Measurements from ENCODE around the gene KNSTRN. TPM values are rescaled to one million over a fixed set of nuclear protein-coding genes. Genes with fewer than 3 reads are reported as not detected.

KNSTRN gene
- total RNA-seq, 4 donors from 2014 or later: 5.8 to 16.0 (median 11.9) TPM

GRCh38 chr15:40437752-40438687 lies 55.5 kb downstream of the KNSTRN start:
- TF ChIP-seq, protein P1, sequence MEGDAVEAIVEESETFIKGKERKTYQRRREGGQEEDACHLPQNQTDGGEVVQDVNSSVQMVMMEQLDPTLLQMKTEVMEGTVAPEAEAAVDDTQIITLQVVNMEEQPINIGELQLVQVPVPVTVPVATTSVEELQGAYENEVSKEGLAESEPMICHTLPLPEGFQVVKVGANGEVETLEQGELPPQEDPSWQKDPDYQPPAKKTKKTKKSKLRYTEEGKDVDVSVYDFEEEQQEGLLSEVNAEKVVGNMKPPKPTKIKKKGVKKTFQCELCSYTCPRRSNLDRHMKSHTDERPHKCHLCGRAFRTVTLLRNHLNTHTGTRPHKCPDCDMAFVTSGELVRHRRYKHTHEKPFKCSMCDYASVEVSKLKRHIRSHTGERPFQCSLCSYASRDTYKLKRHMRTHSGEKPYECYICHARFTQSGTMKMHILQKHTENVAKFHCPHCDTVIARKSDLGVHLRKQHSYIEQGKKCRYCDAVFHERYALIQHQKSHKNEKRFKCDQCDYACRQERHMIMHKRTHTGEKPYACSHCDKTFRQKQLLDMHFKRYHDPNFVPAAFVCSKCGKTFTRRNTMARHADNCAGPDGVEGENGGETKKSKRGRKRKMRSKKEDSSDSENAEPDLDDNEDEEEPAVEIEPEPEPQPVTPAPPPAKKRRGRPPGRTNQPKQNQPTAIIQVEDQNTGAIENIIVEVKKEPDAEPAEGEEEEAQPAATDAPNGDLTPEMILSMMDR (IDR thresholded peaks at IDR 0.05): no peak
- DNase-seq (ENCODE audit: low spot score) (no peak), ATAC-seq (ENCODE audit: low FRiP score) (no peak)

GRCh38 chr15:40438712-40439111 lies 56.2 kb downstream of the KNSTRN start:
- TF ChIP-seq, protein P1 (IDR thresholded peaks at IDR 0.05): no peak
- ATAC-seq (ENCODE audit: low FRiP score): no peak

GRCh38 chr15:40439461-40439959 lies 57.0 kb downstream of the KNSTRN start:
- ATAC-seq (ENCODE audit: low FRiP score): no peak
- TF ChIP-seq, protein P1 (IDR thresholded peaks at IDR 0.05): no peak
- no peak for DNase-seq (ENCODE audit: low spot score)

More at GRCh38 chr15:40438712-40439111, 56.2 kb downstream of the KNSTRN start:
- DNase-seq (ENCODE audit: low spot score): no peak

DNA sequence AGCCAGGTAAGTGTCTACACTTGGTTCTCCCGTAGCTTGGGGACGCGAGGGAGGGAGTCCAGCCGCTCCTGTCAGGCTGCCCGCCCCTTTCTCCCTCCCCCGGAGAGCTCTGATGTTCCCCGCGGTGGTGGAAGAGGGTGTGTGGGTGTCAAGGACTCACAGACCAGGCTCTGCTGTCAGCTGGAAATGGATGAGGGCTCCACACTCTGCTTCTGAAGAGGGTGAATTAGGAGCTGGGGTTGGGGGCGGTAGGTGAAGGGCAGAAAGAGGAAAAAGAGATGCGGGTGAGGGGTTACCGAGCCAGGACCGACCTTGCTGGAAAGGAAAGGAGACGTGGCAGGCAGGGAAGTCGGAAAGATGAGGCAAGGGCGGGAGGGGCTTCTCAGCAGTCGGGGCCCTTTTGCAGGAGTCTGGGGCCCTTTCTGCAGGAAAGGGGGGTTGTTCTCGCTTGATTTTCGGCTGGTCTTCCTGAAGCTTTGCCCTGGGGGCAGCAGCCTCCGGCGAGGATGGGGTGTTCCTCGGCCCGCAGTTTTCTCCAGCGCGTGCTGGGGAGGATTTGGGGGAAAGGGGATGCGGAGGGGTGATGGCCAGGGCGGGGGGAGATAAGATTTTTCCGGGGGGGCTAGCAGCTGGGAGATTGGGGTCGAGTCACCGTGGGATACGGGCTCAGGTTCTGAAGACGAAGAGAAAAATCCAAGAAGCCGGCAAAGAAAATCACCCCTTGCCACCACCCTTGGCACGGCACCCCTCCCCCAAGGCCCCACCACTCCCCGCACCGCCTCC lies 57.6 kb downstream of the KNSTRN start:
- TF ChIP-seq, protein P1 (IDR thresholded peaks at IDR 0.05): no peak
- peak; percentile 26 for ATAC-seq (ENCODE audit: low FRiP score)

DNA sequence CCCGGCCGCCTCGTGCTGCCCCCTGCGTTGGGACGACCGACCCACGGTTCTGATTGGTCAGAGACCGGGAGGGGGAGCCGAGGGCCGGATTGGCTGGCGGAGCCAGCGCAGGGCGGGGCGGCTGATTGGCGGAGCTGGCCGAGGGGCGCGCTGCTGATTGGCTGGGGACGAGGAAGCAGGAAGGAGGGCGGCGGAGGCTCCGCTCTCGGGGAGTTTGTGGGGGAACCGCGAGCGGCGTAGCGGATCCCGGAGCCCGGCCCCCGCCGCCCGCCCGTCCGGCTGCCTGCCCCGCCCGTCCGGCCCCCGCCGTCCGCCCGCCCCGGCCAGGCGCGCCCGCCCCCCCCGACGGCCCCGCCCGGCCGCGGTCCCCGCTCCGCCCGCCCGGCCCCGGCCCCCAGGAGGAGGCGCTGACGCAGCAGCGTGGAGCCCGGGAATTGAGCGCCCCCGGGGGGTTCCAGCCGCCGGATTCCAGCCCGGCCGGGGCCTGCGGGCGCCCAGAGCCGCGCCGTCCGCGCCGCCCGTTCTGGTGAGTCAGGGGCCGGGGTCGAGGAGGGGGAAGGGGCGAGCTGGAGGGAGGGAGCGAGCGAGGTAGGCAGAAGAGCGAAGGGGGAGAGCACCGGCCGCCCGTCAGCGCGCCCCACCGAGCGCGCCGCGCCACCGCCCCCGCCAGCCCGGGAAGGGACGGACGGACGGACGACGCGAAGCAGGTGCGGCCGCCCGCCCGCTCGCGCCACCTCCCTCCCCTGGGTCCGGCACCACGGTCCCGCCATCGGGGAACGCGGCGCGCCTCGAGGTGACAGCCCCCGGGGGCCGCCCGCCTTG lies 58.4 kb downstream of the KNSTRN start, which contains the start of gene BAHD1:
Gene BAHD1, plus strand, starts transcription at position 211 of the 822 bp plus-strand sequence. CDS start 17,512 bp downstream, outside the sequence.
- DNase-seq (ENCODE audit: low spot score) (peak; percentile 84), ATAC-seq (ENCODE audit: low FRiP score) (peak; percentile 84)
- TF ChIP-seq, protein P1 (IDR thresholded peaks at IDR 0.05): no peak

More for the DNA sequence above, 57.6 kb downstream of the KNSTRN start:
- no peak for DNase-seq (ENCODE audit: low spot score)

Measured in omental fat pad (tissue), 4 donors.